IMR-90 (cell line): Measurements from ENCODE around the gene SLC18A2. TPM values are rescaled to one million over a fixed set of nuclear protein-coding genes. Genes with fewer than 3 reads are reported as not detected.

Experiments used
- ATAC-seq: fragments of 200-7000 bp; cut with Tn5 transposase; 2 replicates; pipeline ENCODE4 v1.9.1; 2020; ENCODE audit warnings: low read depth, mild to moderate bottlenecking, moderate library complexity
- BruUV-seq: library from RNA; stranded (reverse); fragments of 400-500 nt; replicated peaks from 2 replicates; lab custom pipeline; 2021; lab: Mats Ljungman, UMichigan
- CTCF ChIA-PET: fragments of 300-600 bp; formaldehyde crosslinking; extraction: SDS; loops from one replicate; lab custom pipeline; 2021; ENCODE audit warnings: antibody characterized with exemption; lab: Yijun Ruan, JAX
- POLR2A ChIA-PET: fragments of 300-600 bp; sonication (Branson Sonifier 250); formaldehyde crosslinking; loops from one replicate; lab custom pipeline; 2022; ENCODE audit warnings: antibody characterized with exemption; ENCODE audit not compliant: unreplicated experiment; lab: Charles Lee
- DNase-seq: peaks from one replicate; pipeline ENCODE4 v3.0.0; 2013
- H2AFZ ChIP-seq: replicated peaks from 2 replicates; pipeline ENCODE3; 2013; ENCODE audit warnings: low read length, mild to moderate bottlenecking; ENCODE audit not compliant: poor library complexity
- H2AK5ac ChIP-seq: 2 replicates; pipeline ENCODE4 v1.6.1; 2013; ENCODE audit warnings: low read depth, low read length, inconsistent platforms
- H2AK9ac ChIP-seq: replicated peaks from 2 replicates; pipeline ENCODE3; 2013; ENCODE audit warnings: mild to moderate bottlenecking, low read depth, low read length, moderate library complexity; ENCODE audit not compliant: poor library complexity
- H2BK120ac ChIP-seq: 2 replicates; pipeline ENCODE4 v1.6.1; 2013; ENCODE audit warnings: low read depth, low read length, inconsistent platforms
- H2BK15ac ChIP-seq: 3 replicates; pipeline ENCODE4 v1.6.1; 2013; ENCODE audit warnings: low read depth, low read length, inconsistent platforms
- H2BK20ac ChIP-seq: 2 replicates; pipeline ENCODE4 v1.6.1; 2013; ENCODE audit warnings: low read depth, mild to moderate bottlenecking, inconsistent platforms, low read length, moderate library complexity
- H2BK5ac ChIP-seq: 2 replicates; pipeline ENCODE4 v1.6.1; 2013; ENCODE audit warnings: mild to moderate bottlenecking, low read depth, low read length, inconsistent platforms; ENCODE audit not compliant: poor library complexity, severe bottlenecking
- H3K14ac ChIP-seq: replicated peaks from 2 replicates; pipeline ENCODE4 v1.6.1; 2013; ENCODE audit warnings: low read depth, low read length, inconsistent platforms
- H3K18ac ChIP-seq: 2 replicates; pipeline ENCODE4 v1.6.1; 2013; ENCODE audit warnings: low read depth, low read length, control low read depth
- H3K23ac ChIP-seq: 2 replicates; pipeline ENCODE4 v1.6.1; 2013; ENCODE audit warnings: low read depth, low read length, inconsistent platforms
- H3K27ac ChIP-seq: 2 replicates; pipeline ENCODE4 v1.5.1; 2013; ENCODE audit warnings: mild to moderate bottlenecking, control low read depth, low read length; ENCODE audit not compliant: insufficient read depth
- H3K27me3 ChIP-seq: 2 replicates; pipeline ENCODE4 v1.6.1; 2013; ENCODE audit warnings: low read length; ENCODE audit not compliant: control insufficient read depth, insufficient read depth
- H3K36me3 ChIP-seq: 2 replicates; pipeline ENCODE4 v1.6.1; 2013; ENCODE audit warnings: low read length, mixed read lengths; ENCODE audit not compliant: control insufficient read depth, insufficient read depth
- H3K4ac ChIP-seq: 2 replicates; pipeline ENCODE4 v1.6.1; 2013; ENCODE audit warnings: low read depth, low read length, inconsistent platforms
- H3K4me1 ChIP-seq: 2 replicates; pipeline ENCODE4 v1.6.1; 2013; ENCODE audit warnings: low read length, mixed read lengths; ENCODE audit not compliant: control insufficient read depth, insufficient read depth
- H3K4me2 ChIP-seq: 2 replicates; pipeline ENCODE4 v1.6.1; 2013; ENCODE audit warnings: low read depth, mild to moderate bottlenecking, control low read depth, low read length, moderate library complexity
- H3K4me3 ChIP-seq: 2 replicates; pipeline ENCODE4 v1.5.1; 2013; ENCODE audit warnings: low read depth, mild to moderate bottlenecking, control low read depth, low read length, moderate library complexity; ENCODE audit not compliant: insufficient read depth
- H3K56ac ChIP-seq: 2 replicates; pipeline ENCODE4 v1.6.1; 2013; ENCODE audit warnings: low read length, inconsistent platforms; ENCODE audit not compliant: insufficient read depth; ENCODE audit errors: extremely low read depth
- H3K79me1 ChIP-seq, 2 experiments: 2 replicates each; pipeline ENCODE4 v1.6.1; 2013; ENCODE audit warnings: low read length in 2 of 2, inconsistent platforms in 1 of 2, low read depth in 1 of 2
- H3K9ac ChIP-seq: 2 replicates; pipeline ENCODE4 v1.6.1; 2013; ENCODE audit warnings: low read depth, low read length, control low read depth
- H3K9me1 ChIP-seq: 2 replicates; pipeline ENCODE4 v1.6.1; 2013; ENCODE audit warnings: low read length, inconsistent platforms; ENCODE audit not compliant: insufficient read depth
- H3K9me3 ChIP-seq: 2 replicates; pipeline ENCODE4 v1.6.1; 2013; ENCODE audit warnings: low read length; ENCODE audit not compliant: control insufficient read depth, insufficient read depth
- H4K20me1 ChIP-seq: 2 replicates; pipeline ENCODE4 v1.6.1; 2013; ENCODE audit warnings: low read length, inconsistent platforms; ENCODE audit not compliant: insufficient read depth
- H4K5ac ChIP-seq: 2 replicates; pipeline ENCODE4 v1.6.1; 2013; ENCODE audit warnings: mild to moderate bottlenecking, low read depth, low read length, control low read depth
- H4K8ac ChIP-seq, 2 experiments: 2 replicates each; pipeline ENCODE4 v1.6.1; 2013; ENCODE audit warnings: low read depth in 2 of 2, low read length in 2 of 2, control low read depth in 1 of 2, inconsistent platforms in 1 of 2
- H4K91ac ChIP-seq: 2 replicates; pipeline ENCODE4 v1.6.1; 2013; ENCODE audit warnings: low read depth, low read length, inconsistent platforms; ENCODE audit not compliant: insufficient read depth
- BHLHE40 ChIP-seq: fragments of 150-350 bp; IDR thresholded peaks from 2 replicates; pipeline ENCODE4 v1.6.1; 2016; ENCODE audit warnings: mild to moderate bottlenecking, low read depth, low read length
- CEBPB ChIP-seq: IDR thresholded peaks from 2 replicates; pipeline ENCODE4 v1.6.1; 2012; ENCODE audit warnings: low read depth, low read length, improper control_type of control experiment
- CHD1 ChIP-seq: IDR thresholded peaks from 2 replicates; pipeline ENCODE4 v1.6.1; 2012; ENCODE audit warnings: low read depth, low read length, improper control_type of control experiment
- CTCF ChIP-seq: conservative IDR thresholded peaks from 2 replicates; pipeline ENCODE4 v1.5.1; 2012; ENCODE audit warnings: mild to moderate bottlenecking, low read depth, low read length, improper control_type of control experiment
- FOS ChIP-seq: fragments of 150-350 bp; IDR thresholded peaks from 2 replicates; pipeline ENCODE4 v1.6.1; 2016; ENCODE audit warnings: low read depth, low read length
- MAFK ChIP-seq: IDR thresholded peaks from 2 replicates; pipeline ENCODE4 v1.6.1; 2012; ENCODE audit warnings: low read depth, low read length, improper control_type of control experiment
- MAZ ChIP-seq: IDR thresholded peaks from 2 replicates; pipeline ENCODE4 v1.6.1; 2012; ENCODE audit warnings: low read depth, mild to moderate bottlenecking, low read length, improper control_type of control experiment, moderate library complexity, borderline replicate concordance
- MXI1 ChIP-seq: IDR thresholded peaks from 2 replicates; pipeline ENCODE4 v1.6.1; 2012; ENCODE audit warnings: low read depth, mild to moderate bottlenecking, low read length, moderate library complexity, borderline replicate concordance
- NFE2L2 ChIP-seq: fragments of 150-350 bp; IDR thresholded peaks from 2 replicates; pipeline ENCODE4 v1.6.1; 2016; ENCODE audit warnings: low read depth, mild to moderate bottlenecking, low read length
- RAD21 ChIP-seq: IDR thresholded peaks from 2 replicates; pipeline ENCODE4 v1.6.1; 2012; ENCODE audit warnings: low read length, improper control_type of control experiment
- SMC3 ChIP-seq: fragments of 150-350 bp; IDR thresholded peaks from 2 replicates; pipeline ENCODE4 v1.6.1; 2016; ENCODE audit warnings: low read depth, mild to moderate bottlenecking, antibody characterized with exemption, low read length, moderate library complexity
- WGBS, 2 experiments: methylation state at CpG; one replicate each; pipeline versions ENCODE4 v1.1.5 to v1.1.7; 2013; ENCODE audit warnings: missing lambda C conversion rate in 2 of 2; ENCODE audit not compliant: insufficient read length in 1 of 2; ENCODE audit errors: extremely low coverage in 2 of 2; 5-methylcytosine and 5-hydroxymethylcytosine counted together
- dilution Hi-C: fragments of 300-500 bp; cut with HindIII; formaldehyde crosslinking; loops from one replicate; pipeline ENCODE4 v1.14.3; 2018; ENCODE audit warnings: low sequenced_read_pairs; ENCODE audit not compliant: unreplicated experiment
- in situ Hi-C: fragments of 300-500 bp; cut with MboI; formaldehyde crosslinking; loops from 3 replicates; pipeline ENCODE4 v1.14.3; 2019; ENCODE audit warnings: low sequenced_read_pairs, inconsistent platforms, mixed read lengths
- intact Hi-C: fragments of 100-400 bp; cut with micrococcal nuclease; formaldehyde crosslinking; loops from 2 replicates; pipeline ENCODE4 v1.10.0; 2022
- polyA plus RNA-seq, 3 experiments: library from polyadenylated mRNA; depleted of rRNA; stranded (reverse); fragments of >200 nt; gene quantifications; 2 replicates each; pipeline ENCODE4 v1.2.3, GENCODE V29; 2012; ENCODE audit warnings: low replicate concordance in 1 of 3
- total RNA-seq: library from RNA; depleted of rRNA; stranded (reverse); fragments of >200 nt; gene quantifications from 2 replicates; pipeline ENCODE4 v1.2.3, GENCODE V29; 2012
- TF ChIP-seq, protein P1 (sequence below): fragments of 150-350 bp; IDR thresholded peaks from 2 replicates; pipeline ENCODE4 v1.6.1; 2016; ENCODE audit warnings: low read depth, mild to moderate bottlenecking, low read length, moderate library complexity, borderline replicate concordance

Gene SLC18A2
- total and polyA plus RNA-seq, 2 of the 4 experiments (the other 2 are of a cell fraction) = not detected

DNA sequence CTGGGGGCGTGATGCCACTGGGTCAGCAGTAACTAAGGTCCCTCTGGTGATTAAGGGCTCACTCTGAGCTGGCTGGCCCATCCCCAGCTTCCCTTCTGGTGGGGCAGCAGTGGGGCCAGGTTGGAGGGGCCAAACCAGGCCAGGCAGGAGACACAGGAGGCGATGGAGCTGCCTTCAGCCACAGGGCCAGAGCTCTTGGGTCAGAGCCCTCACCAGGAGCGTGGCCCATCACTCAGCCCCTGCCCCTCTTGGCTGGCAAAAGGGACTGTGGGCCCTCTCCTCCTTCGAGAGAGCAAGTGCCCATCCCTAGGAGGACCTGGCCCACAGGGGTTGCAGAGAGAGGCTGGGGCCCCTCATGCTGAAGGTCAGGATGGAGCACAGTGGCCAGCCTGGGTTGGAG, 39.1 kb upstream of the SLC18A2 start:
- H3K4me2 ChIP-seq = no peak overlapping the region
- no peak overlapping the region for H4K91ac ChIP-seq
- no peaks in the 10 kb centered on the region for H4K20me1 ChIP-seq
- H4K5ac ChIP-seq = no peak overlapping the region
- dilution Hi-C loops = no loop called here
- no peak overlapping the region for H2AK9ac ChIP-seq
- no peaks in the 10 kb centered on the region for H3K27me3 ChIP-seq
- no TSS peak for BruUV-seq
- no peaks in the 10 kb centered on the region for H3K9me1 ChIP-seq
- POLR2A ChIA-PET = no interaction called here
- H3K23ac ChIP-seq = no peak overlapping the region
- in situ Hi-C loops = loop anchor here (25.0 kb wide), 1 partner anchor 1035 kb away; no protein-coding TSS in a partner anchor
- no peak overlapping the region for H2AFZ ChIP-seq
- no peaks in the 10 kb centered on the region for H3K4me1 ChIP-seq
- H3K56ac ChIP-seq = no peak overlapping the region
- 40% methylated on average over 1 of the region's 4 CpGs; no CpG with 5 or more reads in 1 of the 2 experiments for WGBS, 2 experiments
- no peak overlapping the region for H2BK5ac ChIP-seq
- no peak for TF ChIP-seq CEBPB
- TF ChIP-seq FOS = no peak
- TF ChIP-seq CTCF = no peak
- TF ChIP-seq MXI1 = no peak
- no peak for TF ChIP-seq NFE2L2
- no peak for TF ChIP-seq MAFK
- TF ChIP-seq CHD1 = no peak
- TF ChIP-seq SMC3 = no peak
- no peak for TF ChIP-seq BHLHE40
- no peak for TF ChIP-seq RAD21
- TF ChIP-seq, protein P1, sequence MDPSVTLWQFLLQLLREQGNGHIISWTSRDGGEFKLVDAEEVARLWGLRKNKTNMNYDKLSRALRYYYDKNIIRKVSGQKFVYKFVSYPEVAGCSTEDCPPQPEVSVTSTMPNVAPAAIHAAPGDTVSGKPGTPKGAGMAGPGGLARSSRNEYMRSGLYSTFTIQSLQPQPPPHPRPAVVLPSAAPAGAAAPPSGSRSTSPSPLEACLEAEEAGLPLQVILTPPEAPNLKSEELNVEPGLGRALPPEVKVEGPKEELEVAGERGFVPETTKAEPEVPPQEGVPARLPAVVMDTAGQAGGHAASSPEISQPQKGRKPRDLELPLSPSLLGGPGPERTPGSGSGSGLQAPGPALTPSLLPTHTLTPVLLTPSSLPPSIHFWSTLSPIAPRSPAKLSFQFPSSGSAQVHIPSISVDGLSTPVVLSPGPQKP = no peak
- TF ChIP-seq MAZ = no peak
- intact Hi-C loops = no loop called here
- H2BK120ac ChIP-seq = no peak overlapping the region
- H2BK15ac ChIP-seq = no peak overlapping the region
- no peaks in the 10 kb centered on the region for H3K79me1 ChIP-seq
- no peak overlapping the region for H3K4me3 ChIP-seq
- H4K8ac ChIP-seq = no peak overlapping the region
- no peak overlapping the region for H3K14ac ChIP-seq
- no peak overlapping the region for H2AK5ac ChIP-seq
- H3K4ac ChIP-seq = no peak overlapping the region
- H3K9ac ChIP-seq = no peak overlapping the region
- ATAC-seq (no peak), DNase-seq (no peak)
- no peak overlapping the region for H2BK20ac ChIP-seq
- H3K18ac ChIP-seq = no peak overlapping the region
- H3K27ac ChIP-seq = no peak overlapping the region
- no peaks in the 10 kb centered on the region for H3K36me3 ChIP-seq
- CTCF ChIA-PET = no interaction called here
- no peaks in the 10 kb centered on the region for H3K9me3 ChIP-seq
